22Rv1 (cell line): ENCODE measurements around the gene DPP6.

Experiments
- H3K27ac ChIP-seq: fragments of 450-650 bp; 2 replicates; pipeline ENCODE4 v1.5.1; 2017
- ZFX ChIP-seq: fragments of 450-650 bp; IDR thresholded peaks from 2 replicates; pipeline ENCODE4 v1.6.1; 2017; ENCODE audit warnings: antibody characterized with exemption, borderline replicate concordance
- TF ChIP-seq, protein P1 (sequence below): fragments of 450-650 bp; IDR thresholded peaks from 2 replicates; pipeline ENCODE4 v1.5.1; 2017; ENCODE audit warnings: mild to moderate bottlenecking

The DPP6 gene

DNA sequence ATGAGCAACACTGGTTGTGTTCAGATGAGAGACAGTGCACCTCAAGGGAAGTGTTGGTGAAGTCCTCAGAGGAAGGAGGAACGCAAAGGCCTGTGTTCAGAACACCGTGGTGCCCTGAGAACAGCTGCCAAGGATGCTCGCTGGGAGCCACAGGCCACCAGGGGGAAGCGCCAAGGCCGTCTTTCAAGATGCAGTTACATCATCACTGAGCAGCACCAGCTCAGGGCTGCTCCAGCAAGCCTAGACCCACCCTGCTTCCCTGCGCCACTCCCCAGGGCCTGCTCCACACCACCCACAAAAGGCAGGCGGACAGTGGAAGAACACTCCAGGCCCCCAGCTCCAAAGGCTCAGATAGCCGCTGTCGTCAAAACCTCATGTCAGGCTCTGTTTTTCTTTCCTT lies 378.8 kb downstream of the DPP6 start:
- no peak overlapping the region for H3K27ac ChIP-seq
- TF ChIP-seq, protein P1, sequence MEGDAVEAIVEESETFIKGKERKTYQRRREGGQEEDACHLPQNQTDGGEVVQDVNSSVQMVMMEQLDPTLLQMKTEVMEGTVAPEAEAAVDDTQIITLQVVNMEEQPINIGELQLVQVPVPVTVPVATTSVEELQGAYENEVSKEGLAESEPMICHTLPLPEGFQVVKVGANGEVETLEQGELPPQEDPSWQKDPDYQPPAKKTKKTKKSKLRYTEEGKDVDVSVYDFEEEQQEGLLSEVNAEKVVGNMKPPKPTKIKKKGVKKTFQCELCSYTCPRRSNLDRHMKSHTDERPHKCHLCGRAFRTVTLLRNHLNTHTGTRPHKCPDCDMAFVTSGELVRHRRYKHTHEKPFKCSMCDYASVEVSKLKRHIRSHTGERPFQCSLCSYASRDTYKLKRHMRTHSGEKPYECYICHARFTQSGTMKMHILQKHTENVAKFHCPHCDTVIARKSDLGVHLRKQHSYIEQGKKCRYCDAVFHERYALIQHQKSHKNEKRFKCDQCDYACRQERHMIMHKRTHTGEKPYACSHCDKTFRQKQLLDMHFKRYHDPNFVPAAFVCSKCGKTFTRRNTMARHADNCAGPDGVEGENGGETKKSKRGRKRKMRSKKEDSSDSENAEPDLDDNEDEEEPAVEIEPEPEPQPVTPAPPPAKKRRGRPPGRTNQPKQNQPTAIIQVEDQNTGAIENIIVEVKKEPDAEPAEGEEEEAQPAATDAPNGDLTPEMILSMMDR, result no peak
- no peak for TF ChIP-seq ZFX

DNA sequence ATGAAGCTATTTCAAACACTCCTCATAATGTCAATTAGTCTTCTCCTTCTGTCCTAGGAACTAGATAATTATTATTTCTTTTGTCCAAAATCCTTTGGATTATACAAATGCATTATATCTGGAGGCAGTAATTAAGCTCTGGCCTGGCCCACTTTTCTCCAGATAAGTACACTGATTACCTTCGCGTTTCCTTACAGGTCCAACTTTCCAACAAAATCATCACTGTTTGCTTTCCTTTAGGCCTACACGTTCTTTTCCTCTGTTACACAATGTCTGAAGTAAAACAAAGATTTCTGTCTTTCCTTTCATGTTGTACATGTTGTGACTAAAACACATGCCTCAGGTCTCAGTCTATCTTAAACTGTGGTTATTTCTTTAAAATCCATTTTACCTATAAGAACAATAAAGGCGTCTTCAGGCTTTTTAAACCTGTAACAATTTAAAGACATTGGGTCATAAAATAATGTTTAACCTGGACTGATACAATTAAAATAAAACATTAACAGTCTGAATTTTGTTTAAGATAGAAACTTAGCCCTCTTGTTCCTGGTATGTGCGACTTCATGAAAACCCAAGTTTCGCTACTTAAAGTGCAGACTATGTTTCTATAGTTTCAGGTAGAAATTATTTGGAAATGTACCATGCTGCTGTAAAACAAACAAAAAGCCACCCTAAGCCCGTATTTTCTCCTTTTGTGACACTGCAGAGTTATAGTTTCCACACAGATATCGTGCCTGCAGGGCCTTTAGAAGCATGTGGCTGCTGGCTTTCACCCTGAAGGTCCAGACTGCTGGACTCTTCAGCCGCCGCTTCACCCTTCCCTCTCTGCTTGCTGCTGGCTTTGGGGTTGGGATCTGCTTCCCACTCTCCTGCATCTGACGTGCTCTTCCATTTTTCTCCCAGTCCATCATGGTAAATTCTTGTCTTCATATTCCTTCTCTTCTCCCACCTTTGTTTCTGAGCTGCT lies 381.7 kb downstream of the DPP6 start:
- no peak overlapping the region for H3K27ac ChIP-seq
- TF ChIP-seq, protein P1, result no peak
- TF ChIP-seq ZFX, result no peak

DNA sequence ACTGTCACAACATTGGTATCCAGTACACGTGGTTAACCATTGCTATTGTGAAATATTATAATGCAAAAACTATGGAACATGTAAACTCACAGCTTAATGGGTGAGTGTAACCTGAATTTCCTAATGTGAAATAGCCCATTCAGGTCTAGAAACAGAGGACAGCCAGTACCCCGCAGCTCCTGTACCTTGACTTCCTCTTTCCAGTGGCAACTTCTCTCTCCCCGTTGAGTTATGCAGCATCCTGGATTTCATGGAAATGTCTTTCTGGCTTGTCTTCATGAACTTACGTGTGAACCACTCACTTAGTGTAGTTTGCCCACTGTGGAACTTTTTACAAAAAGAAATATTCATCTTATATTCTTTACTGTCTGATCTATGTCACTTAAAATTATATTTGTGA lies 384.4 kb downstream of the DPP6 start:
- no peak for TF ChIP-seq ZFX
- TF ChIP-seq, protein P1, result no peak
- H3K27ac ChIP-seq, result no peak overlapping the region

DNA sequence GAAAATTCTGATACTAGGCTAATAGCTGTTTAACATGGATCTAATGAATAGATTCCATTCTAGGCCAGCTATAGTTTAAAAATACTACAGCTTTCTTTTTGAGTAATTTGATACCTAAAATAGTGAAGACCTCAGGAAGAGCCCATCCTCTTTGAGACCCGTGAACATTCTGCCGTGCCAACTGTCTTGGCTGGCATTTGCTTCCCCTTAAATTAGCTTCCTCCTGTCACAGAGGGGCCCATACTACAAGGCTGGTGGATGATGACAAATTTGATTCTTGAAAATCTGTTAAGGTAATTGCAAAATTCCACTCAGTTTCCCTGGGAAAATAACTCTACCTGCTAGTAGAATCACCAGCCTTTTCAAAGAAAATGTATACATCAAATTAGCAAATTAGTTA lies 385.0 kb downstream of the DPP6 start:
- H3K27ac ChIP-seq, result no peak overlapping the region
- TF ChIP-seq, protein P1, result no peak

DNA sequence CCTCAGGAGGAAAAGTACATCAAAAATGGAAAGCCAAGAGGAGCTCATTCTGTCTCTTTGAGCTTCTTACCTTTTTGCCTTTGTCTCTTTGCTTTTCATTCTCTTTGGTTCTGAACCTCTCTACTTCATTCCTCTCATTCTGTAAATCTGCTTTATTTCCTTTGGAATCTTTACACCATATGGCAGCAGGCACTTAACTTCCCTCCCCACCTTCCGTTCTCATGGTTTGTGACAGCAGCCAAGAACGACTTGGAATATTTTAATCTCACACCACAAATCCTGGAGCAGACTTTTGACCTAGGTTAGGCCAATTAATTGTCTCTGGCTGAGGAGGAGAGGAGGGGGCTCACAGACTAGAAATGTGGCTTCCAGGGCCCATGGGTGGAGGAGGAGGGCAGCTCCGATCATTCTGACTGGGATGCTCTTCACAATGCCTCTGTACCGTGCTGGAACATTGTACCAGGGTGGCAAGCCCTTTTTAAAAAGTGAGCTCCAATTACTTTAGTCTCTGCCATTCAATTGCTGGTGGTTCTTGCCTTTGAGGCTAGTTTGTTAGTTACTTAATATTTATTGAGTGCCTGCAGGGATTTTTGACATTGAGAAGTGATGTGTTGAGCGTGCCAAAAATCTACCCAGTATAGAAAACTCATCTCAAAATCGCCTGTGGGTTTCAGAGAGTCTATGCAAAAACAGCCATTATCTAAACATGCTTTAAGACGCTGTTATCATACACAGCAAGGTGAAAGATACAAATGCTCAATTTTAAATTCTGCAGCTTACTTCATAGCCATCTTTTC lies 386.6 kb downstream of the DPP6 start:
- TF ChIP-seq ZFX, result no peak
- TF ChIP-seq, protein P1, result no peak
- no peak overlapping the region for H3K27ac ChIP-seq

DNA sequence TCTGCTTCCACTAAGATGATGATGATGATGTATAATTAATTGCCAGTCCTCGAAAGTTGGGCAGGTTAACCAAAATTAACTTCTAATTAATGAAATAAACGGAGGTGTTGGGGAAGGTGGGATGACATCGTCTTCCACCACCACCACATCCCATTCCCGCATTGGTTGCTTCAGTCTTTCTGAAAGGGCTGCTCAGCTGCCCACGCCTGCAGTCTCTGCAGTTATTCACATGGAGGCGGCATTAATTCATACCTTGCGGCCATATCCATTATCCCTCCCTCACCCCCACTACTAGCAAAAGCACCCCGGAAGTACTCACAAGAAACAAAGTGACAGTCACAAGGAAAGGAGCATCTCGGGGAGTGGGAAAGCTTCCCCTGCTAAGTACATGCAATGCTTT lies 387.9 kb downstream of the DPP6 start:
- no peak overlapping the region for H3K27ac ChIP-seq
- TF ChIP-seq, protein P1, result no peak
- TF ChIP-seq ZFX, result no peak

DNA sequence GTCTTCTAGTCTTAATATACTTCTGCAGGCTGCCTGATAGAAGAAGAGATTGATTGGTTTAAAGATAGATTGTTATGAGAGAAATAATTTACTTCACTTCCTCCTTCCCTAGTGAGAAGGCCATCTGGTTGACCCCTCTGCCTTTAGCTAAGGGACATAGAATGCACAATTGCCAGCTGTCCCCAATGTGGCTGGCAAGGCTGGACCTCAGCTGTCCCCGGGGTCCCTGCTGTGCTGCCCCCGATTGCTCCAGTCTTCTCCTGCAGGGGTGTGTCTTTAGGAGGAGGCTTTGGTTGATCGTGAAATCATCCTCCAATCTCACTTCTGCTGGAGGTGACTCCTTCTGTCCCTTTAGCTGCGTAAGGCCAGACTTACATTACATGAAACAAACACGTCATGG lies 388.5 kb downstream of the DPP6 start:
- TF ChIP-seq, protein P1, result no peak
- TF ChIP-seq ZFX, result no peak
- H3K27ac ChIP-seq, result no peak overlapping the region
